ENCODE measurements around the gene CRYBG1.

CRYBG1 gene

GRCh38 chr6:106476331-106477105, 116.0 kb downstream of the CRYBG1 start:
- Histone ChIP-seq H3K4me1 (no peaks in the 10 kb centered on the region), H3K36me3 (no peaks in the 10 kb centered on the region), H3K9me3 (no peaks in the 10 kb centered on the region), H3K27me3 (peaks cover 49% of the 10 kb centered on the region), H3K4me3 (ENCODE audit: low read depth, low read length) (no peak overlapping the region)
- TF ChIP-seq CTCF (IDR thresholded peaks at IDR 0.05; ENCODE audit: low read depth, low read length), result no peak
- DNase-seq, result no peak

GRCh38 chr6:106477146-106477545, 116.6 kb downstream of the CRYBG1 start:
- no peak overlapping the region for H3K4me3 ChIP-seq (ENCODE audit: low read depth, low read length)
- no peaks in the 10 kb centered on the region for H3K36me3 ChIP-seq
- DNase-seq, result no peak
- TF ChIP-seq CTCF (IDR thresholded peaks at IDR 0.05; ENCODE audit: low read depth, low read length), result no peak
- H3K4me1 ChIP-seq, result no peaks in the 10 kb centered on the region
- peaks cover 49% of the 10 kb centered on the region for H3K27me3 ChIP-seq
- H3K9me3 ChIP-seq, result no peaks in the 10 kb centered on the region

- no peaks in the 10 kb centered on the region for H3K36me3 ChIP-seq
- no peaks in the 10 kb centered on the region for H3K9me3 ChIP-seq
- H3K4me3 ChIP-seq (ENCODE audit: low read depth, low read length), result no peak overlapping the region
- no peak for TF ChIP-seq CTCF (IDR thresholded peaks at IDR 0.05; ENCODE audit: low read depth, low read length)
- DNase-seq, result peak; percentile 30
- no peaks in the 10 kb centered on the region for H3K4me1 ChIP-seq
- H3K27me3 ChIP-seq, result peaks cover 49% of the 10 kb centered on the region
These were observed 117.3 kb downstream of the CRYBG1 start for GRCh38 chr6:106477790-106478189.

- no peaks in the 10 kb centered on the region for H3K36me3 ChIP-seq
- no peak for DNase-seq
- no peaks in the 10 kb centered on the region for H3K4me1 ChIP-seq
- no peak for TF ChIP-seq CTCF (IDR thresholded peaks at IDR 0.05; ENCODE audit: low read depth, low read length)
- no peaks in the 10 kb centered on the region; the same call in none of the 2 replicates for H3K27me3 ChIP-seq
- H3K9me3 ChIP-seq, result no peaks in the 10 kb centered on the region
- H3K4me3 ChIP-seq (ENCODE audit: low read depth, low read length), result no peak overlapping the region
These were observed 125.7 kb downstream of the CRYBG1 start for GRCh38 chr6:106486236-106486635.

- H3K9me3 ChIP-seq, result no peaks in the 10 kb centered on the region
- H3K27me3 ChIP-seq, result peaks cover 5% of the 10 kb centered on the region
- no peak for TF ChIP-seq CTCF (IDR thresholded peaks at IDR 0.05; ENCODE audit: low read depth, low read length)
- H3K4me1 ChIP-seq, result no peaks in the 10 kb centered on the region
- no peak for DNase-seq
- H3K4me3 ChIP-seq (ENCODE audit: low read depth, low read length), result no peak overlapping the region
- no peaks in the 10 kb centered on the region for H3K36me3 ChIP-seq
These were observed 128.2 kb downstream of the CRYBG1 start for GRCh38 chr6:106488494-106489370.

- Histone ChIP-seq H3K4me3 (ENCODE audit: low read depth, low read length) (no peak overlapping the region), H3K36me3 (no peaks in the 10 kb centered on the region), H3K4me1 (no peaks in the 10 kb centered on the region), H3K27me3 (peaks cover 9% of the 10 kb centered on the region), H3K9me3 (no peaks in the 10 kb centered on the region)
- DNase-seq, result no peak
- TF ChIP-seq CTCF (IDR thresholded peaks at IDR 0.05; ENCODE audit: low read depth, low read length), result no peak
These were observed 129.5 kb downstream of the CRYBG1 start for GRCh38 chr6:106490030-106490429.
